Astrocyte of the cerebellum (primary cell): Measurements from ENCODE around the gene WFIKKN1.
A peak's percentile ranks its signal among the peaks of the same experiment; 100 is the strongest.

Experiments used
- DNase-seq: peaks from one replicate; pipeline ENCODE4 v3.0.0-alpha.2; 2011; ENCODE audit warnings: low read depth
- H3K4me3 ChIP-seq: 2 replicates; pipeline ENCODE4 v1.5.1; 2011; ENCODE audit warnings: mild to moderate bottlenecking, low read depth, low read length, moderate library complexity
- in situ Hi-C: cut with HindIII; loops from 2 replicates; pipeline ENCODE4 v1.10.0; 2017; ENCODE audit warnings: low sequenced_read_pairs
- TF ChIP-seq, protein P1 (sequence below): IDR thresholded peaks from 2 replicates; pipeline ENCODE4 v1.5.1; 2012; ENCODE audit warnings: low read length, low read depth, moderate library complexity, mild to moderate bottlenecking; ENCODE audit errors: missing control alignments

WFIKKN1 gene

DNA sequence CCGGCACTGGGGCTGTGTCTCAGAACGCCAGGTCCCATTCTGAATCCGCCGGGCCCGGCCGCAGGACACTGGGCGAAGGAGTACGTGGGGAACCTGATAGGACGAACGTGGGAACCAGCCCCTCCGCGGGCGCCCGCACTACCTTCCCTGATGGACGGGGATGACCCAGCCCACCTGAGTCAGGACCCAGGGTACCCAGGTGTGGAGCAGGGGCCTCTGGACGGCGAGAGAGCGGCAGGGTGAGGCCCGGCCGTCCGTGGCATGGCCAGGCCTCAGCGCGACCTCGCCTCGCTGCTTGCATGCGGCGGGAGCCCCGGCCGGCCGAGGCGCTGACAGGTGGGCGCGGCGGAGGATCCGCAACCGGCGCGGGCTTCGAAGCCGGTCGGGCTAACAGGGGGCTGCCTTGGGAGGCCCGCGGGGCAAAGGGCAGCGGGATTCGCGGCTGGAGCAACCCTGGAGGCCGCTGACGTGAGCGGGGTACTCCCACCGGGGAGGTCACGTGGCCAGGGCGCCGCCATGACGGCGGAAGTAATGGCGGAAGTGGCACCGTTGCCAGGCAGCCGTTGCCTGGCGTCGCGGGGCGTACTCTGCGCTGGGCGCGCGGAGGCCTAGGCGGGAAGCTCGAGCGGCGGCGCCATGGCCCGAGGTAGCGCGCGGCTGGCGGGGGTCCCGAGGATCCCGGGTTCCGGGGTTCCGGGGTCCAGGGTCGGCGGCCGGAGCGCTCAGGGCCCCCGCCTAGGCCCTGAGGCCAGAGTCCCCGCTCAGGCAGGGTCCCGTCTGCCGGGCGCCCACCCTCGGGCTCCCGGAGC, 18.2 kb downstream of the WFIKKN1 start, which contains the start of gene WDR90:
Gene WDR90, plus strand, starts transcription at position 585 of the 809 bp plus-strand sequence. Its CDS starts 52 bp downstream, at position 637.
- TF ChIP-seq, protein P1, sequence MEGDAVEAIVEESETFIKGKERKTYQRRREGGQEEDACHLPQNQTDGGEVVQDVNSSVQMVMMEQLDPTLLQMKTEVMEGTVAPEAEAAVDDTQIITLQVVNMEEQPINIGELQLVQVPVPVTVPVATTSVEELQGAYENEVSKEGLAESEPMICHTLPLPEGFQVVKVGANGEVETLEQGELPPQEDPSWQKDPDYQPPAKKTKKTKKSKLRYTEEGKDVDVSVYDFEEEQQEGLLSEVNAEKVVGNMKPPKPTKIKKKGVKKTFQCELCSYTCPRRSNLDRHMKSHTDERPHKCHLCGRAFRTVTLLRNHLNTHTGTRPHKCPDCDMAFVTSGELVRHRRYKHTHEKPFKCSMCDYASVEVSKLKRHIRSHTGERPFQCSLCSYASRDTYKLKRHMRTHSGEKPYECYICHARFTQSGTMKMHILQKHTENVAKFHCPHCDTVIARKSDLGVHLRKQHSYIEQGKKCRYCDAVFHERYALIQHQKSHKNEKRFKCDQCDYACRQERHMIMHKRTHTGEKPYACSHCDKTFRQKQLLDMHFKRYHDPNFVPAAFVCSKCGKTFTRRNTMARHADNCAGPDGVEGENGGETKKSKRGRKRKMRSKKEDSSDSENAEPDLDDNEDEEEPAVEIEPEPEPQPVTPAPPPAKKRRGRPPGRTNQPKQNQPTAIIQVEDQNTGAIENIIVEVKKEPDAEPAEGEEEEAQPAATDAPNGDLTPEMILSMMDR = no peak
- in situ Hi-C loops = no loop called here
- peak within 1 kb of the TSS; percentile 61 for H3K4me3 ChIP-seq
- DNase-seq = peak; percentile 62

DNA sequence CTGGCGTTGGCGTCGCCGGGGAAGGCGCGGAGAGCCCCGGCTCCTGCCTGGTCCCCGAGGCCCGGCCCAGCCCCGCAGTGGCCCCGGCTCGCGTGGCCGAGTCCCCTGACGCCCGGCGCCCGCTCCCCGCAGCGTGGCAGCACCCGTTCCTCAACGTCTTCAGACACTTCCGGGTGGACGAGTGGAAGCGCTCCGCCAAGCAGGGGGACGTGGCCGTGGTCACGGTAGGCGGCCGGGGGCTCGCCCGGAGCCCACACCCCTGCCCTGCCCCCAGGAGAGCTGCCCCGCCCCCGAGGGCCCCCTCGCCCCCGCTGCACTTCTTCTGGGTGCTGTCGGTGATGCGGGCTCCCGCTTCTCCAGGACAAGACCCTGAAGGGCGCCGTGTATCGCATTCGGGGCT, 18.8 kb downstream of the WFIKKN1 start:
- H3K4me3 ChIP-seq = peak overlapping the region; percentile 61
- in situ Hi-C loops = no loop called here
- TF ChIP-seq, protein P1 = no peak
- no peak for DNase-seq

DNA sequence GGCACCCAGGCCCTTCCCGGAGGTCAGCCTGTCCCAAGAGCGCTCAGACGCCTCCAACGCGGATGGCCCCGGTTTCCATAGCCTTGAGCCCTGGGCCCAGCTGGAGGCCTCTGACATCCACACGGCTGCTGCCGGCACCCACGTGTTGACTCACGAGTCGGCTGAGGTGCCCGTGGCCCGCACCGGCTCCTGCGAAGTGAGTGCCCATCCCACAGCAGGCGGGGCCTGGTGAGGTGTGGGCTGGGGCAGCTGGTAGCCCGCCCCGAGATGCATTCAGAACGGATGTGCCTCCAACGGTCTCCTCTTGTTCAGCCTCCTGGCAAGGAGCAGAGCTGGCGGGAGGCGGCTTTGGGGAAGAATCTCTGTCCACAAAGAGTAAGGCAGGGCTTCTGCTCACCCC, 21.1 kb downstream of the WFIKKN1 start:
- no peak overlapping the region for H3K4me3 ChIP-seq
- in situ Hi-C loops = no loop called here
- DNase-seq = no peak
- TF ChIP-seq, protein P1 = no peak

DNA sequence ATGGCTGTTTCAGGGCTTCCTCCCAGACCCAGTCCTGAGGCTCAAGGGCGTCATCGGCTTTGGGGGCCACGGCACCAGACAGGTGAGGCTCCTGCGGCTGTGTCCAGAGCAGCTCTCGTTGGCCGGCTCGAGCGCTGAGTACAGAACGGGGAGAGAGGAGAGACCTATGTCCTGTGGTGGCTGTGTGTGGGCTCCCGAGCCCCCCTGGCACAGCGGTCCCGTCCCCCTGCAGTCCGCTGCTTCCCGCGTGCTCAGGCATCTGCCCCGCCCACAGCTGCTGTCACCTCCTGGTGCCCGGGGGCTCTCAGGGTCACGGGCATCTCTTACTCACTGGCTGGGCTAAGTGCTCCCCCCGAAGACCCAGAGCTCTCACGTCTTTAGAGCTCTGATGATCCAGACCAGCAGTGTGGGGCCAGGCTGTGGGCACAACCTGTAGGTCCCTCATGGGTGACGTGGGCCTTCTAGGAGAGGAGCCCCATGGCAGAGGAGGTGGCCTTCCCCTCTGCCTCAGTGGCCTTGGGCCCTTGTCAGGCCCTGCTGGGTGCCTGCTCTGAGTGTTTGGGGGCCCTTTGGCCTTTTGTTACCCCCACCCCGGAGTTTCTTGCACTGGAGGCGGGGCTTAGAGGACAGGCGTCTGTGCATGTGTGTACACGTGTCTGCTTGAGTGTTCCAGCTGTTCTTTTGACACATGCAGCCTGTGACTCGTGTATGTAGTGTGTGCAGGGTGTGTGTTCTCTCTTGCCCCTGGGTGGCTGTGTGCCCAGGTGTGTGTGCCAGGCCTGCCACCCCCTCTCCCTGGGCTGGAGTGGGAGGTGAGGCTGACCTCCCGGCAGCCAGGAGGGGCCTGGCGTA, 21.9 kb downstream of the WFIKKN1 start:
- DNase-seq = no peak
- H3K4me3 ChIP-seq = no peak overlapping the region
- in situ Hi-C loops = no loop called here
- TF ChIP-seq, protein P1 = no peak

DNA sequence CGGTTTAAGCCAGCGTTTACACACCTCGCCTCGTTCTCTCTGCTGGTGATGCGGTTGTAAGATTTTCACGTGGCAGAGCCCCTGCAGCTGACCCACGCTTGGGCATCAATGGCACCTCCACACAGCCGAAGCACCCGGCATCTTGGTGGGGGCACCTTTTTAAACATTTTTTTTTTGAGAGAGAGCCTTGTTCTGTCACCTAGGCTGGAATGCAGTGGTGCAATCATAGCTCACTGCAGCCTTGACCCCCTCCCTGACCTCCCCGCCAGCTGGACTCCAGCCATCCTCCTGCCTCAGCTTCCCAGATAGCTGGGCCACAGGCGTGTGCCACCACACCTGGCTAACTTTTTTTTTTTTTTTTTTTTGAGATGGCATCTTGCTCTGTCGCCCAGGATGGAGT, 23.2 kb downstream of the WFIKKN1 start:
- DNase-seq = no peak
- in situ Hi-C loops = no loop called here
- TF ChIP-seq, protein P1 = no peak
- H3K4me3 ChIP-seq = no peak overlapping the region

DNA sequence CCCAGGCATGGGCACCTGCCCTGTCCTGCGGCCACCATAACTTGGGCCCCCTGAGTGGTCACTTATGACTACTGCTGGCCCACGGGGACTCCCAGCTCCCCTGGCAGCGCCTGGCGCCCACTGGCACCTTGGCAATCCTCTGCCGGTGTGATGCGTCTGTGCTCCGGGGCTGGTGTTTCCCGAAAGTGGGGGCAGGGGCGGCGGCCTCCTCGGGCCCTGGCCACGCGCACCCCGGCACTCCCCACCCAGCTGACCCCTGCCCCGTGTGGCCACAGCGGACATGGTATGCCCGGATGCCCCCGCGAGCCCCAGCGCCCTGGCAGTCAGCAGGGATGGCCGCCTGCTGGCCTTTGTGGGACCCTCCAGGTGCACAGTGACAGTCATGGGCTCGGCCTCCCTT, 26.7 kb downstream of the WFIKKN1 start:
- DNase-seq = no peak
- no peak overlapping the region for H3K4me3 ChIP-seq
- TF ChIP-seq, protein P1 = no peak
- in situ Hi-C loops = no loop called here
